Calu3 (cell line): Measurements from ENCODE around the gene INSIG1. TPM values are rescaled to one million over a fixed set of nuclear protein-coding genes. Genes with fewer than 3 reads are reported as not detected.

ENCODE experiments used
- BruUV-seq: library from RNA; stranded (reverse); fragments of 400-500 nt; replicated peaks from 2 replicates; lab custom pipeline; 2021; lab: Mats Ljungman, UMichigan
- CTCF ChIA-PET: fragments of 300-600 bp; sonication (Branson Sonifier 250); formaldehyde crosslinking; loops from one replicate; lab custom pipeline; 2022; ENCODE audit warnings: antibody characterized with exemption; lab: Charles Lee
- DNase-seq: peaks from one replicate; pipeline ENCODE4 v3.0.0; 2022
- H3K27ac Mint-ChIP-seq: one replicate; pipeline ENCODE4 v1.8.0; 2022; ENCODE audit warnings: mixed read lengths; ENCODE audit not compliant: unreplicated experiment
- H3K27me3 Mint-ChIP-seq: one replicate; pipeline ENCODE4 v1.8.0; 2022; ENCODE audit warnings: mixed read lengths; ENCODE audit not compliant: unreplicated experiment
- H3K36me3 Mint-ChIP-seq: one replicate; pipeline ENCODE4 v1.8.0; 2022; ENCODE audit warnings: mild to moderate bottlenecking, moderate library complexity, mixed read lengths; ENCODE audit not compliant: insufficient read depth, unreplicated experiment
- H3K4me1 Mint-ChIP-seq: one replicate; pipeline ENCODE4 v1.8.0; 2022; ENCODE audit warnings: mild to moderate bottlenecking, low read depth, mixed read lengths; ENCODE audit not compliant: unreplicated experiment
- H3K4me3 Mint-ChIP-seq: one replicate; pipeline ENCODE4 v1.8.0; 2022; ENCODE audit warnings: mild to moderate bottlenecking, low read depth, moderate library complexity, mixed read lengths; ENCODE audit not compliant: unreplicated experiment
- H3K9me3 Mint-ChIP-seq: one replicate; pipeline ENCODE4 v1.8.0; 2022; ENCODE audit warnings: low read depth, mixed read lengths; ENCODE audit not compliant: unreplicated experiment
- intact Hi-C: fragments of 100-400 bp; cut with micrococcal nuclease; formaldehyde crosslinking; loops from one replicate; pipeline ENCODE4 v1.10.0; 2022; ENCODE audit not compliant: unreplicated experiment
- total RNA-seq: library from RNA; stranded (reverse); gene quantifications from 2 replicates; pipeline ENCODE4 v1.2.3, GENCODE V29; 2022
- TF ChIP-seq, protein P1 (sequence below): fragments of 200-600 bp; IDR thresholded peaks from one replicate; pipeline ENCODE4 v1.8.0; 2022; ENCODE audit warnings: antibody characterized with exemption; ENCODE audit not compliant: unreplicated experiment

Gene INSIG1
- total RNA-seq, 1 experiment from 2014 or later = 71.3 TPM

DNA sequence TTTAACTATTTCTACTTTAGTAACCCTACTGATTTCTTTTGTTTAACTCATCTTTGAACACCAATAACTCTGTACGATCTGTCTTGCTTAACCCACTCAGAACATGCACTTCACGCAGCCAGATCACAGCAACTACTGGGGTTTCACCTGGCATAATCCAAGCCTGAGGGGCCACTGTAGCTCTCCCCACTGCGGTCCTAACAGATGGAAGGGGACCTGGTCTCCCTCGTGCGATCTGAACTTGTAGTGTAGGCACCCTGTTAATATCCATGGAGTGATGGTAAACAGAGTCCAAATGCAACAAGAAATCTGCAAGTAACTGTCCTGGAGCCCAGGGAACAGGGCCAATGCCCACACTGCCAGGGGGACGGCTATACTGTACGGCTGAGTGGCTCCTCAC is 45.5 kb downstream of the INSIG1 start:
- BruUV-seq = no TSS peak
- CTCF ChIA-PET = no interaction called here
- Mint-ChIP-seq H3K27ac (no peak overlapping the region), H3K4me3 (no peak overlapping the region), H3K27me3 (peaks cover 53% of the 10 kb centered on the region), H3K4me1 (no peaks in the 10 kb centered on the region), H3K36me3 (no peaks in the 10 kb centered on the region), H3K9me3 (no peaks in the 10 kb centered on the region)
- no peak for DNase-seq
- TF ChIP-seq, protein P1, sequence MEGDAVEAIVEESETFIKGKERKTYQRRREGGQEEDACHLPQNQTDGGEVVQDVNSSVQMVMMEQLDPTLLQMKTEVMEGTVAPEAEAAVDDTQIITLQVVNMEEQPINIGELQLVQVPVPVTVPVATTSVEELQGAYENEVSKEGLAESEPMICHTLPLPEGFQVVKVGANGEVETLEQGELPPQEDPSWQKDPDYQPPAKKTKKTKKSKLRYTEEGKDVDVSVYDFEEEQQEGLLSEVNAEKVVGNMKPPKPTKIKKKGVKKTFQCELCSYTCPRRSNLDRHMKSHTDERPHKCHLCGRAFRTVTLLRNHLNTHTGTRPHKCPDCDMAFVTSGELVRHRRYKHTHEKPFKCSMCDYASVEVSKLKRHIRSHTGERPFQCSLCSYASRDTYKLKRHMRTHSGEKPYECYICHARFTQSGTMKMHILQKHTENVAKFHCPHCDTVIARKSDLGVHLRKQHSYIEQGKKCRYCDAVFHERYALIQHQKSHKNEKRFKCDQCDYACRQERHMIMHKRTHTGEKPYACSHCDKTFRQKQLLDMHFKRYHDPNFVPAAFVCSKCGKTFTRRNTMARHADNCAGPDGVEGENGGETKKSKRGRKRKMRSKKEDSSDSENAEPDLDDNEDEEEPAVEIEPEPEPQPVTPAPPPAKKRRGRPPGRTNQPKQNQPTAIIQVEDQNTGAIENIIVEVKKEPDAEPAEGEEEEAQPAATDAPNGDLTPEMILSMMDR = no peak
- intact Hi-C loops = loop anchor here (5.0 kb wide), 1 partner anchor 111 kb away; no protein-coding TSS in a partner anchor

DNA sequence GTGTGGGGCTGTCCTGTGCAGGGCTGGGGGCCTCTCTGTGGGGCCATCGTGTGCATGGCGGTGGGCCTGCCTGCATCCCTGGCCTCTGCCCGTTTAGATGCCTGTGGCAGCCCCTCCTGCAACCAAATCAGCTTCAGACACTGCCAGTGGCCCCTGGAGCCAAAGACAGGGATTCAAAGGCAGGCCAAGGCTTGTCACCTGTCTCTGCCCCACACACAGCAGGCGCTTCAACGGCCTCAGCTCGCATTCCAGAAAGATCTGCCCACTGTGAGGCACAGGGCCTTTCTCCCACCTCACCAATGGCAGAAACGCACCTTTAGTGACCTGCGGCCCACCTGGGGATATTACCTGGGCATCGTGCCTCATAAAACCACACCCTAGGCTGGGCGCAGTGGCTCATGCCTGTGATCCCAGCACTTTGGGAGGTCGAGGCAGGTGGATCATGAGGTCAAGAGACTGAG is 46.0 kb downstream of the INSIG1 start:
- H3K36me3 Mint-ChIP-seq = no peaks in the 10 kb centered on the region
- intact Hi-C loops = loop anchor here (5.0 kb wide), 1 partner anchor 111 kb away; no protein-coding TSS in a partner anchor
- no peaks in the 10 kb centered on the region for H3K4me1 Mint-ChIP-seq
- no peak overlapping the region for H3K27ac Mint-ChIP-seq
- no peak for DNase-seq
- TF ChIP-seq, protein P1 = no peak
- peaks cover 48% of the 10 kb centered on the region for H3K27me3 Mint-ChIP-seq
- no TSS peak for BruUV-seq
- CTCF ChIA-PET = no interaction called here
- no peaks in the 10 kb centered on the region for H3K9me3 Mint-ChIP-seq
- H3K4me3 Mint-ChIP-seq = no peak overlapping the region

DNA sequence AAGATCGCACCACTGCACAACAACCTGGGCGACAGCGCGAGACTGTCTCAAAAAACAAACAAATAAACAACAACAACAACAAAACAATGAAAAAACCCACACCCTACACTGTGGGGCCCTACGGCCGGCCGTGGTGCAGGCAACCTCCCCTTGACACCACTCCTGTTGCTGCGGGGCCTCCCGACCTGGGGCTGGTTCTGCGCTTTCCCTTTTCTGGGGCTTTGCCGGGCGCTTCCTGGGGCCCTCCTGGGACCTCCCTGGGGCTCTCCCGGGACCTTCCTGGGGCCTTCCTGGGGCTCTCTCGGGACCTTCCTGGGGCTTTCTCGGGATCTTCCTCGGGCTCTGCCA is 46.6 kb downstream of the INSIG1 start:
- no TSS peak for BruUV-seq
- intact Hi-C loops = loop anchor here (5.0 kb wide), 1 partner anchor 112 kb away; no protein-coding TSS in a partner anchor
- no peak overlapping the region for H3K27ac Mint-ChIP-seq
- peak overlapping the region; percentile 43 for H3K4me3 Mint-ChIP-seq
- TF ChIP-seq, protein P1 = no peak
- no peak for DNase-seq
- H3K4me1 Mint-ChIP-seq = no peaks in the 10 kb centered on the region
- H3K9me3 Mint-ChIP-seq = no peaks in the 10 kb centered on the region
- H3K36me3 Mint-ChIP-seq = no peaks in the 10 kb centered on the region
- H3K27me3 Mint-ChIP-seq = peaks cover 42% of the 10 kb centered on the region
- CTCF ChIA-PET = interaction anchor here (0.8 to 1.3 kb wide), 5 partner anchors 37 to 417 kb away, joined by 3 to 5 read pairs (median 3); partner anchors contain the start of gene PAXIP1

DNA sequence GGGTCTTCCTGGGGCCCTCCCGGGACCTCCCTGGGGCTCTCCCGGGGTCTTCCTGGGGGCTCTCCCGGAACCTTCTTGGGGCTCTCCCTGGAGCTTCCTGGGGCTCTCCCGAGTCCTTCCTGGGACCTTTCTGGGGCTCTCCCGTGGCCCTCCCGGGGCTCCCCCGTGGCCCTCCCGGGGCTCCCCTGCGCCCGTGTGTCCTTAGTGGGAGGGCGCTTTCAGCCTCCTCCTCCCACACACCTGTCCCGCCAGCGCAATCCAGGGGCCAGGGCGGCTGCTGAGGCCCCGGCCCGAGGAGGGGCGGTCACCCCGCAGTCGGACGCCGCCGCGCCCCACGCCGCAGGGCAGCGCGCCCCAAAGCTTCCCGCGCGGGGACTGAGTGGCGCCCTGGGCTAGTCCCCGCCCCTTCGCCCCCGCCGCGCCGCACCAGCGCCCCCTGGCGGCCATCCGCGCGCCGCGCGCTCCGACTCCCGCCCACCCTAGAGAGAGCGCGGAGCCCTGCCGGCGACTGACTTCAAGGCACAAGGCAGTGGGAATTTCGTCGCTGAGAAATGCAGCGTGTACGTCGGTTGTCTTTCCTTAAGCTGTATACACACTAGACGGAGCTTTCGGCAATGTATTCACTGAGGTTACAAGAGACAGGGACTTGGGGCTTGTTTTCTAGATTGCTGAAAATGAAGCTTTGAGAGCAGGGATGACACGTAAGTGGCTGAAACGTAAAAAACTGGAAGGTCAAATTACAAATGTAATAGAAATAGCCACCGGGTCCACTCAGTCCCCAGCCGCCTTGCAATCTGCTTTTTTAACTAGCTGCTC is 47.1 kb downstream of the INSIG1 start:
- Mint-ChIP-seq H3K27ac (no peak overlapping the region), H3K27me3 (peaks cover 39% of the 10 kb centered on the region)
- TF ChIP-seq, protein P1 = peak; percentile 92

More for the DNA sequence above, 47.1 kb downstream of the INSIG1 start:
- CTCF ChIA-PET = interaction anchor here (0.8 to 1.3 kb wide), 5 partner anchors 36 to 418 kb away, joined by 3 to 5 read pairs (median 3); partner anchors contain the start of gene PAXIP1
- intact Hi-C loops = loop anchor here (1.0 to 5.0 kb wide), 4 partner anchors 113 to 419 kb away; partner anchors contain the start of gene PAXIP1
- no peaks in the 10 kb centered on the region for H3K36me3 Mint-ChIP-seq
- no peaks in the 10 kb centered on the region for H3K4me1 Mint-ChIP-seq
- H3K9me3 Mint-ChIP-seq = no peaks in the 10 kb centered on the region
- H3K4me3 Mint-ChIP-seq = peak overlapping the region; percentile 43
- peak; percentile 86 for DNase-seq
- no TSS peak for BruUV-seq
